Measurements from ENCODE around the gene DUSP7. TPM values are rescaled to one million over a fixed set of nuclear protein-coding genes. Genes with fewer than 3 reads are reported as not detected.

Gene DUSP7
- total RNA-seq, 1 donor from 2014 or later = 32.5 TPM

GRCh38 chr3:52089691-52090090 is 33.3 kb upstream of the DUSP7 start:
- H3K9me3 Mint-ChIP-seq (ENCODE audit: low read depth) = no peaks in the 10 kb centered on the region
- TF ChIP-seq CTCF (IDR thresholded peaks at IDR 0.05) = no peak
- H3K27me3 Mint-ChIP-seq (ENCODE audit: low read depth) = no peaks in the 10 kb centered on the region
- peak; percentile 28 for DNase-seq (ENCODE audit: low spot score)
- H3K4me1 Mint-ChIP-seq (ENCODE audit: low read depth) = peaks cover 61% of the 10 kb centered on the region
- H3K36me3 Mint-ChIP-seq (ENCODE audit: low read depth) = no peaks in the 10 kb centered on the region
- H3K27ac Mint-ChIP-seq (ENCODE audit: unreplicated experiment) = peak overlapping the region; percentile 93
- no peak overlapping the region for H3K4me3 Mint-ChIP-seq (ENCODE audit: unreplicated experiment)

GRCh38 chr3:52088445-52089367 is 32.3 kb upstream of the DUSP7 start:
- Mint-ChIP-seq H3K9me3 (ENCODE audit: low read depth) (no peaks in the 10 kb centered on the region), H3K27ac (ENCODE audit: unreplicated experiment) (peak overlapping the region; percentile 93), H3K36me3 (ENCODE audit: low read depth) (no peaks in the 10 kb centered on the region), H3K27me3 (ENCODE audit: low read depth) (no peaks in the 10 kb centered on the region), H3K4me1 (ENCODE audit: low read depth) (peaks cover 54% of the 10 kb centered on the region), H3K4me3 (ENCODE audit: unreplicated experiment) (no peak overlapping the region)
- DNase-seq (ENCODE audit: low spot score) = peak; percentile 59
- TF ChIP-seq CTCF (IDR thresholded peaks at IDR 0.05) = no peak

GRCh38 chr3:52087731-52088130 is 31.4 kb upstream of the DUSP7 start:
- Mint-ChIP-seq H3K36me3 (ENCODE audit: low read depth) (no peaks in the 10 kb centered on the region), H3K9me3 (ENCODE audit: low read depth) (no peaks in the 10 kb centered on the region)
- DNase-seq (ENCODE audit: low spot score) = no peak

GRCh38 chr3:52086976-52087663 is 30.7 kb upstream of the DUSP7 start:
- DNase-seq (ENCODE audit: low spot score) = no peak
- no peak overlapping the region for H3K4me3 Mint-ChIP-seq (ENCODE audit: unreplicated experiment)

More at GRCh38 chr3:52087731-52088130, 31.4 kb upstream of the DUSP7 start:
- H3K4me1 Mint-ChIP-seq (ENCODE audit: low read depth) = peaks cover 45% of the 10 kb centered on the region
- TF ChIP-seq CTCF (IDR thresholded peaks at IDR 0.05) = no peak
- no peak overlapping the region for H3K27ac Mint-ChIP-seq (ENCODE audit: unreplicated experiment)
- no peaks in the 10 kb centered on the region for H3K27me3 Mint-ChIP-seq (ENCODE audit: low read depth)
- no peak overlapping the region for H3K4me3 Mint-ChIP-seq (ENCODE audit: unreplicated experiment)

More at GRCh38 chr3:52086976-52087663, 30.7 kb upstream of the DUSP7 start:
- no peaks in the 10 kb centered on the region for H3K36me3 Mint-ChIP-seq (ENCODE audit: low read depth)
- no peak for TF ChIP-seq CTCF (IDR thresholded peaks at IDR 0.05)
- H3K27me3 Mint-ChIP-seq (ENCODE audit: low read depth) = no peaks in the 10 kb centered on the region
- no peaks in the 10 kb centered on the region for H3K9me3 Mint-ChIP-seq (ENCODE audit: low read depth)
- no peak overlapping the region for H3K27ac Mint-ChIP-seq (ENCODE audit: unreplicated experiment)
- H3K4me1 Mint-ChIP-seq (ENCODE audit: low read depth) = peaks cover 45% of the 10 kb centered on the region

Measured in chondrocyte (in vitro differentiated cells).